ENCODE measurements around the gene SGMS2.

SGMS2 gene

GRCh38 chr4:107824350-107825071 lies at the start of gene SGMS2:
TSS of gene SGMS2 (plus strand) at chr4:107824932. CDS start at chr4:107895554, 70,622 bp downstream.
- peak; percentile 62 to 80 for DNase-seq

- DNase-seq, result no peak
These were observed 46.8 kb upstream of the SGMS2 start for GRCh38 chr4:107777890-107778289.

GRCh38 chr4:107778784-107779530 lies 45.8 kb upstream of the SGMS2 start:
- no peak for DNase-seq

GRCh38 chr4:107780665-107781064 lies 44.1 kb upstream of the SGMS2 start:
- DNase-seq, result no peak

GRCh38 chr4:107791902-107792301 lies 32.8 kb upstream of the SGMS2 start:
- no peak for DNase-seq

- no peak for DNase-seq
These were observed 32.0 kb upstream of the SGMS2 start for GRCh38 chr4:107792711-107793110.

- DNase-seq, result no peak
These were observed 30.7 kb upstream of the SGMS2 start for GRCh38 chr4:107793996-107794395.

GRCh38 chr4:107799669-107800450 lies 24.9 kb upstream of the SGMS2 start:
- DNase-seq, result no peak

- DNase-seq, result no peak
These were observed 24.0 kb upstream of the SGMS2 start for GRCh38 chr4:107800706-107801105.

GRCh38 chr4:107801766-107802211 lies 22.9 kb upstream of the SGMS2 start:
- no peak for DNase-seq

- DNase-seq, result no peak
These were observed 19.8 kb upstream of the SGMS2 start for GRCh38 chr4:107804956-107805355.

- DNase-seq, result no peak
These were observed 18.5 kb upstream of the SGMS2 start for GRCh38 chr4:107806196-107806595.

- no peak for DNase-seq
These were observed 16.2 kb upstream of the SGMS2 start for GRCh38 chr4:107808572-107808971.

GRCh38 chr4:107809210-107809609 lies 15.5 kb upstream of the SGMS2 start:
- no peak for DNase-seq

- DNase-seq, result no peak
These were observed 10.0 kb upstream of the SGMS2 start for GRCh38 chr4:107814758-107815157.

- DNase-seq, result no peak
These were observed 9.6 kb upstream of the SGMS2 start for GRCh38 chr4:107815158-107815557.

- no peak for DNase-seq
These were observed 6.3 kb upstream of the SGMS2 start for GRCh38 chr4:107818301-107818910.

- no peak for DNase-seq
These were observed 822 bp upstream of the SGMS2 start for GRCh38 chr4:107823870-107824349.

GRCh38 chr4:107825072-107825824 lies 516 bp downstream of the SGMS2 start:
- no peak for DNase-seq

GRCh38 chr4:107826421-107826980 lies 1.8 kb downstream of the SGMS2 start:
- DNase-seq, result no peak

- no peak for DNase-seq
These were observed 3.8 kb downstream of the SGMS2 start for GRCh38 chr4:107828315-107829090.

All from stimulated activated CD4-positive, alpha-beta T cell treated with anti-CD3 and anti-CD28 coated beads, Interleukin-2, amount 100 ng/mL, for 24 hours (primary cell).